Fibroblast of the aortic adventitia (primary cell): ENCODE results near the gene MUCL3. TPM values are rescaled to one million over a fixed set of nuclear protein-coding genes. Genes with fewer than 3 reads are reported as not detected.

Source experiments
- DNase-seq: peaks from one replicate; pipeline ENCODE4 v3.0.0-alpha.2; 2010; ENCODE audit warnings: low read depth
- H3K4me3 ChIP-seq: 2 replicates; pipeline ENCODE4 v1.5.1; 2011; ENCODE audit warnings: low read depth, mild to moderate bottlenecking, control low read depth, low read length, moderate library complexity
- total RNA-seq: library from RNA; depleted of rRNA; stranded (reverse); fragments of >200 nt; gene quantifications from 2 replicates; pipeline ENCODE4 v1.2.3, GENCODE V29; 2012; ENCODE audit warnings: low replicate concordance
- TF ChIP-seq, protein P1 (sequence below): IDR thresholded peaks from 2 replicates; pipeline ENCODE4 v1.5.1; 2011; ENCODE audit warnings: mild to moderate bottlenecking, low read length, control low read depth, inconsistent platforms; ENCODE audit not compliant: insufficient read depth

Gene MUCL3, protein sequence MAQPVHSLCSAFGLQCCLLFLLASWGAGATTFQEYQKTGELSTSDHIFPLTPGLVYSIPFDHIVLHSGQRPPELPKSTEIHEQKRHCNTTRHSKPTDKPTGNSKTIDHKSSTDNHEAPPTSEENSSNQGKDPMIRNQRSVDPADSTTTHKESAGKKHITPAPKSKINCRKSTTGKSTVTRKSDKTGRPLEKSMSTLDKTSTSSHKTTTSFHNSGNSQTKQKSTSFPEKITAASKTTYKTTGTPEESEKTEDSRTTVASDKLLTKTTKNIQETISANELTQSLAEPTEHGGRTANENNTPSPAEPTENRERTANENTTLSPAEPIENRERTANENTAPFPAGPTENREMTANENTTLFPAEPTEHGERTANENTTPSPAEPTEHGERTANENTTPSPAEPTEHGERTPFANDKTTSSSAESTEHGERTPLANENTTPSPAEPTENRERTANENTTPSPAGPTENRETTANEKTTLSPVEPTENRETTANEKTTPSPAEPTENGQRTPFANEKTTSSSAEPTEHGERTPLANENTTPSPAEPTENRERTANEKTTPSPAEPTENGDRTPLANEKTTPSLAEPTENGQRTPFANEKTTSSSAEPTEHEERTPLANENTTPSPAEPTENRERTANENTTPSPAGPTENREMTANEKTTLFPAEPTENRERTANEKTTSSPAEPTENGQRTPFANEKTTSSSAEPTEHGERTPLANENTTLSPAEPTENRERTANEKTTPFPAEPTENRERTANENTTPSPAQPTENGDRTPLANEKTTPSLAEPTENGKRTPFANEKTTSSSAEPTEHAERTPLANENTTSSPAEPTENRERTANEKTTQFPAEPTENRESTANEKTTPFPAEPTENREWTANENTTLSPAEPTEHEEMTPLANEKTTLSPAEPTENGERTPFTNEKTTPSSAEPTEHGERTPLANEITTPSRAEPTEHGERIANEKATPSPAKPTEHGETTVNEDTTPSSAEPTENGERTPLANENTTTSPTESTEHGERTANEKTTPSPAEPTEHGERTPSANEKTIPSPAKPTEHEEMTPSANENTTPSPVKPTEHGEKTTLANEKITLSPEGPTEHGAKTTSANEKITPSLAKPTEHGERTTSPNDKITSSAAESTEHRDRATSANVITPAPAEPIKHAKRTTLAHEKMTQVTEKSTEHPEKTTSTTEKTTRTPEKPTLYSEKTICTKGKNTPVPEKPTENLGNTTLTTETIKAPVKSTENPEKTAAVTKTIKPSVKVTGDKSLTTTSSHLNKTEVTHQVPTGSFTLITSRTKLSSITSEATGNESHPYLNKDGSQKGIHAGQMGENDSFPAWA (N-terminal part only)
- under 0.01 TPM in 1 of 2 replicates, not detected in the other for total RNA-seq

DNA sequence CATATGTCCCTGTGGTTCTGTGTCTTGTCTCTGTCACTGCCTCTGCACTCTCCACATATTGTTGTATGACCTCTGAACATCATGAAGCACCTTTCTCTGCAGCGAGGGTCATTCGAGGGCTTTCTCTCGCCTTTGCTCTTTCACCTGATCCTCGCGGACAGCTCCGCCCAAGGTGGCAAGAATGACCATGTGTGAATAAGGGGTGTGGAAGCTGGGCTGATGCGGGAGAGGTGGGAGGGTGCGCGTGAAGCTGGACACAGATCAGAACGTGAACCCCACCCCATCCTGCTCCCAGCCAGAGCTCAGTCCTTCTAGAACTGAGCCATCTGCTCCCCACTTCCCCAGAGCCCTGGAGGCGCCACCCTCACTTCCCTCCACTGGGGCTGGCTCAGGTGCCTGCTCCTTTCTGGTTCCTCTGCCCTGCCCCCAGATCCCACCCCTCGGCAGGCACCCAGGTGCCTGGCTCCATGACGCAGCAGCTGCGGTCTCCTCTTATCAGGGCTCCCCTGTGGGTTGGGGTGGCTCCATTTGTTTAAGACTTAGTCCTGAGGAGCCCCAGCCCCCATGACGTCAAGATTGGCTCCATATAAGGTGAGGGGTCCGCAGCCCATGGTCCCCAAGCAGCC, at the start of gene MUCL3:
MUCL3 (plus strand) TSS at position 613 of the 626 bp plus-strand sequence. CDS start 27 bp downstream, outside the sequence.
- no peak for DNase-seq
- H3K4me3 ChIP-seq = no peak within 1 kb of the TSS
- TF ChIP-seq, protein P1, sequence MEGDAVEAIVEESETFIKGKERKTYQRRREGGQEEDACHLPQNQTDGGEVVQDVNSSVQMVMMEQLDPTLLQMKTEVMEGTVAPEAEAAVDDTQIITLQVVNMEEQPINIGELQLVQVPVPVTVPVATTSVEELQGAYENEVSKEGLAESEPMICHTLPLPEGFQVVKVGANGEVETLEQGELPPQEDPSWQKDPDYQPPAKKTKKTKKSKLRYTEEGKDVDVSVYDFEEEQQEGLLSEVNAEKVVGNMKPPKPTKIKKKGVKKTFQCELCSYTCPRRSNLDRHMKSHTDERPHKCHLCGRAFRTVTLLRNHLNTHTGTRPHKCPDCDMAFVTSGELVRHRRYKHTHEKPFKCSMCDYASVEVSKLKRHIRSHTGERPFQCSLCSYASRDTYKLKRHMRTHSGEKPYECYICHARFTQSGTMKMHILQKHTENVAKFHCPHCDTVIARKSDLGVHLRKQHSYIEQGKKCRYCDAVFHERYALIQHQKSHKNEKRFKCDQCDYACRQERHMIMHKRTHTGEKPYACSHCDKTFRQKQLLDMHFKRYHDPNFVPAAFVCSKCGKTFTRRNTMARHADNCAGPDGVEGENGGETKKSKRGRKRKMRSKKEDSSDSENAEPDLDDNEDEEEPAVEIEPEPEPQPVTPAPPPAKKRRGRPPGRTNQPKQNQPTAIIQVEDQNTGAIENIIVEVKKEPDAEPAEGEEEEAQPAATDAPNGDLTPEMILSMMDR = no peak

DNA sequence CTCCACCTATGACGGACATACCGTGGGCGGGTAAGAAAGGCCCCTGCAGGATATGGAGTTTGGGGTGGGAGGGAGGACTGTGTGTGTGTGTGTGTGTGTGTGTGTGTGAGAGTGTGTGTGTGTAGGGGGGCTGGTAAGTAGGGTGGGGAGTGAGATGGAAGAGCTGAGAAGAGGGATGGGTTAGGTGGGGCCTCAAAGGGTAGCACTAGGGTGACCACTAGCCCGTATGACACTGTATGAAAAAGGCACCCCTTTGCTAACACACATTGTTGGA, 49.4 kb upstream of the MUCL3 start:
- DNase-seq = no peak
- TF ChIP-seq, protein P1 = no peak
- no peak overlapping the region for H3K4me3 ChIP-seq

DNA sequence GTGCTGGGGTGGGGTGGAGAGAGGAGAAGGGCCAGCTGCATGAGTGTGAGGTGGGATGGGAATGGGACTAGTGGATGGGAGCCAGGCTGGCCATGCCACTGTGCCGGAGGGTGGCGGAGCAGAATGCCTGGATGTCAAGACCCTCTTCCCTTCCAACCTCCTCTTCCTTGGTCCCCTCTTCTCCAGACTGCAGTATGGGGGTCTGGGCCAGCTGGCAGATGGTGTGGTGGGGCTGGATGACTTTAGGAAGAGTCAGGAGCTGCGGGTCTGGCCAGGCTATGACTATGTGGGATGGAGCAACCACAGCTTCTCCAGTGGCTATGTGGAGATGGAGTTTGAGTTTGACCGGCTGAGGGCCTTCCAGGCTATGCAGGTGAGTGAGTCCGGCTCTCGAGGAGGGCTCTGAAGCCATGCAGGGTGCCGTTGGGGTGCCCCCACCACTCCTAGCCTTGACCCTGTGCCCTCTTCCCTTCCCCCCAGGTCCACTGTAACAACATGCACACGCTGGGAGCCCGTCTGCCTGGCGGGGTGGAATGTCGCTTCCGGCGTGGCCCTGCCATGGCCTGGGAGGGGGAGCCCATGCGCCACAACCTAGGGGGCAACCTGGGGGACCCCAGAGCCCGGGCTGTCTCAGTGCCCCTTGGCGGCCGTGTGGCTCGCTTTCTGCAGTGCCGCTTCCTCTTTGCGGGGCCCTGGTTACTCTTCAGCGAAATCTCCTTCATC, 48.8 kb upstream of the MUCL3 start:
- TF ChIP-seq, protein P1 = no peak
- H3K4me3 ChIP-seq = no peak overlapping the region
- DNase-seq = no peak

DNA sequence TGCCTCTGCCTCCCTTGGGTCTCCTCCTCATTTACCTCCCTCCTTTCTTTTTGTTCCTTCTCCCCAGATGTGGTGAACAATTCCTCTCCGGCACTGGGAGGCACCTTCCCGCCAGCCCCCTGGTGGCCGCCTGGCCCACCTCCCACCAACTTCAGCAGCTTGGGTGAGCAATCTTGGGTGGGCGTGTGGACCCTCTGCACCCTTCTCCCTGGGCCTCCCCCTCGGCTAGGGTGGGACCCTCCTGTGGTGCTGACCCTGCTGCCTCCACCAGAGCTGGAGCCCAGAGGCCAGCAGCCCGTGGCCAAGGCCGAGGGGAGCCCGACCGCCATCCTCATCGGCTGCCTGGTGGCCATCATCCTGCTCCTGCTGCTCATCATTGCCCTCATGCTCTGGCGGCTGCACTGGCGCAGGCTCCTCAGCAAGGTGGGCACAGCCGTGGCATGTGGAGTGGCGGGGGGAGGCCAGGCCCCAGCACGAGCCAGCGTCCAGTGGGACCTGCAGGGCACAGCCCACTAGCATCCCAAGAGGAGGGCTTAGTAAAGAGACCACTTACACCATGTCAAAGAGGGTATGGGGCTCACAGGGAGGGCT, 47.7 kb upstream of the MUCL3 start:
- TF ChIP-seq, protein P1 = no peak
- no peak for DNase-seq

DNA sequence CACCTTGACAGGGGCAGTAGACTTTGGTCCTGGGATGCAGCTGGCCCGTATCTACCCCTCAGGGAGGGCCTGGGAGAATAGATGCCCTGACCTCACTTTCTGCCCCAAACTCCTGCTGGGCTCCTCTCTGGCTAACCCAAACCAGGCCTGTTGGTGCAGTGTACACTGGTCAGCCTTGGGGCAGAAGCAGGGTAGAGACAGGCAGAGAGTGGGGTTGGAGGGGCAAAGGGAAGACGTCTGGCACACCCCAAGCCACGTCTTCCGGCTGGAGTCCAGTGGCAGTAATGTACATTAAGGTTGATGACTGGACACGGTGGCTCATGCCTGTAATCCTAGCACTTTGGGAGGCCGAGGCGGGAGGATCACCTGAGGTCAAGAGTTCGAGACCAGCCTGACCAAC, 47.1 kb upstream of the MUCL3 start:
- TF ChIP-seq, protein P1 = no peak
- H3K4me3 ChIP-seq = no peak overlapping the region
- DNase-seq = no peak

More for the DNA sequence above, 47.7 kb upstream of the MUCL3 start:
- H3K4me3 ChIP-seq = no peak overlapping the region
